Neuron (in vitro differentiated cells): Measurements from ENCODE around the gene ORM2.
"Not testable (repeated sequence)": the region's sequence is repeated elsewhere in the genome, so short reads cannot be mapped to it uniquely, and the experiment has no call there.

Experiments used
- H2AFZ ChIP-seq: one replicate; pipeline ENCODE4 v1.6.1; 2013; ENCODE audit warnings: low read depth, mild to moderate bottlenecking, inconsistent platforms, low read length, moderate library complexity
- H3K27me3 ChIP-seq: one replicate; pipeline ENCODE4 v1.6.1; 2013; ENCODE audit warnings: low read length; ENCODE audit not compliant: insufficient read depth
- H3K36me3 ChIP-seq: one replicate; pipeline ENCODE4 v1.6.1; 2013; ENCODE audit warnings: low read length; ENCODE audit not compliant: insufficient read depth
- H3K4me1 ChIP-seq: one replicate; pipeline ENCODE4 v1.6.1; 2013; ENCODE audit warnings: low read length; ENCODE audit not compliant: insufficient read depth
- H3K4me3 ChIP-seq: 2 replicates; pipeline ENCODE4 v1.5.1; 2013; ENCODE audit warnings: mild to moderate bottlenecking, low read length, moderate library complexity
- H3K9me3 ChIP-seq: one replicate; pipeline ENCODE4 v1.6.1; 2013; ENCODE audit warnings: low read length

The ORM2 gene

DNA sequence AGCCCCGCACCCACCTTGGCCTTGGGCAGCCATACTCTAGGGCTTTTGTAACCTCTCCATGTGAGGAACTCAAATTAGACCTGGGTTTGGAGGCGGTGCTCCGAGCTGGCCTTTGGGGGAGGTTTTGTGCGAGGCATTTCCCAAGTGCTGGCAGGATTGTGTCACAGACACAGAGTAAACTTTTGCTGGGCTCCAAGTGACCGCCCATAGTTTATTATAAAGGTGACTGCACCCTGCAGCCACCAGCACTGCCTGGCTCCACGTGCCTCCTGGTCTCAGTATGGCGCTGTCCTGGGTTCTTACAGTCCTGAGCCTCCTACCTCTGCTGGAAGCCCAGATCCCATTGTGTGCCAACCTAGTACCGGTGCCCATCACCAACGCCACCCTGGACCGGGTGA lies at the start of gene ORM2:
Gene ORM2 (plus strand): TSS at position 245 of the 398 bp plus-strand sequence. CDS start 36 bp downstream, at position 281.
- not testable (repeated sequence) for H2AFZ ChIP-seq, H3K4me1 ChIP-seq

DNA sequence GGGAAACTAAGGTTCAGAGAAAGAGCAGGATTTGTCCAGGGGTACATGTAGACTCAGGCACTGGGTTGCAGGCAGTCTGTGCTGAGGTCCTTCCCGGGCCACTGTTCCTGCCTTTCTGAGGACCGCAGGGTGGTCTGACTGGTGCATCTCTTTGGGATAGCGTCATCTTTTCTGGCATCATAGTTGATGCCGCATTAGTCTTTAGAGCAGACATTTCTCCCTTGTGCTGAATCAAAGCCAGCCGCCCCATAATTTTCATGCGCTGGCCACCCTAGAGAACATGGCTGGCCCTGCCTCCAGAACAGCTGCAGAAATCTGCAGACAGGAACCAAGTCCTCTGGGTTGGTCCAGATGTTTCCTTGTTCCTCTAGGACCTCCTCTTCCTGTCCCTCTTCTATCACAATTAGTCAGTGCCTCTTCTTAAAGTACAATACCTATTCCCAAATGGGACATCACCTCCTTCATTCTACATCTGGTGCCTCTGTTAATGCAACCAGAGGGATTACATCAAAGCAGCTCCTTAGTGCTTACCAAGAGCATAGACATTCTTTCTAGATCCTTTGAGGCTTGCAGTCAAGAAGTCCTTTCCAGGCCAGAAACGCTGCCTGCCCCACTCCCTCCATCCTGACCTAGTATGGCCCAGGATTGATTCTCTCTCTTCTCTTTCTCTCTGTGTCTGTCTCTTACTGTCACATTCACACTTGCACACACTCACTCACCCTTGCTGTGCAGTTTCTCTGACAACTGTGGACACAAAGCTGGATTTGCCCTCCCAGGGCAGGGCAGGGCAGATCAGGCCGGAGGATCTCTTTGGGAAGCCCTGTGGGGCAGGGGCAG lies 48.8 kb upstream of the ORM2 start:
- no peaks in the 10 kb centered on the region for H3K9me3 ChIP-seq
- no peaks in the 10 kb centered on the region for H3K36me3 ChIP-seq
- H2AFZ ChIP-seq = no peak overlapping the region
- no peak overlapping the region for H3K4me3 ChIP-seq
- H3K4me1 ChIP-seq = peaks cover 9% of the 10 kb centered on the region
- H3K27me3 ChIP-seq = no peaks in the 10 kb centered on the region

More for the DNA sequence above, at the start of gene ORM2:
- not testable (repeated sequence) for H3K36me3 ChIP-seq, H3K9me3 ChIP-seq, H3K4me3 ChIP-seq, H3K27me3 ChIP-seq

- no peak overlapping the region for H2AFZ ChIP-seq
- H3K27me3 ChIP-seq = no peaks in the 10 kb centered on the region
- no peaks in the 10 kb centered on the region for H3K9me3 ChIP-seq
- no peak overlapping the region for H3K4me3 ChIP-seq
- H3K4me1 ChIP-seq = peaks cover 9% of the 10 kb centered on the region
- H3K36me3 ChIP-seq = no peaks in the 10 kb centered on the region
Observed at GRCh38 chr9:114281473-114282103, 48.1 kb upstream of the ORM2 start.

GRCh38 chr9:114282104-114282485 lies 47.6 kb upstream of the ORM2 start:
- Histone ChIP-seq H3K27me3 (no peaks in the 10 kb centered on the region), H3K36me3 (no peaks in the 10 kb centered on the region), H3K9me3 (no peaks in the 10 kb centered on the region), H3K4me1 (peaks cover 9% of the 10 kb centered on the region), H3K4me3 (no peak overlapping the region), H2AFZ (no peak overlapping the region)

DNA sequence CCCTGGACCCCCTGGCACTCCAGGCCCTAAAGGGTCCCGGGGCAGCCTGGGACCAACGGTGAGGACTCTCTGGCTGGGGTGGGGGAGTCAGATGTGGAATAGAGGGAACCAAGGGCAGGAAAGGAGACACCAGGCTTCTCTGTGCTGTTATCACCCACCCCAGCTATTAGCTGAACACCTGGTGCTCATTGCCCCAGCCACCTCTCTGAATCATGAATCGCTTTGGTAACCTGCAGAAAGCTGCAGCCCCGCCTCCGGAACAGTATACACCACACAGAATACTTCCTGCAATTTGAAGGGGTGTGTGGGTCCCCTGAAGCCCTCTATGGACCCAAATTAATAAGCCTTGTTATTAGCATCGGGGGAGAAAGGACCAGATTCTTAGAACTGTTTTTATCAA lies 47.2 kb upstream of the ORM2 start:
- peaks cover 9% of the 10 kb centered on the region for H3K4me1 ChIP-seq
- H2AFZ ChIP-seq = no peak overlapping the region
- no peaks in the 10 kb centered on the region for H3K9me3 ChIP-seq
- H3K27me3 ChIP-seq = no peaks in the 10 kb centered on the region
- no peak overlapping the region for H3K4me3 ChIP-seq
- H3K36me3 ChIP-seq = no peaks in the 10 kb centered on the region

- Histone ChIP-seq H3K4me3 (no peak overlapping the region), H3K27me3 (no peaks in the 10 kb centered on the region), H2AFZ (no peak overlapping the region), H3K9me3 (no peaks in the 10 kb centered on the region), H3K4me1 (peaks cover 9% of the 10 kb centered on the region), H3K36me3 (no peaks in the 10 kb centered on the region)
Observed at GRCh38 chr9:114282926-114283325, 46.7 kb upstream of the ORM2 start.

DNA sequence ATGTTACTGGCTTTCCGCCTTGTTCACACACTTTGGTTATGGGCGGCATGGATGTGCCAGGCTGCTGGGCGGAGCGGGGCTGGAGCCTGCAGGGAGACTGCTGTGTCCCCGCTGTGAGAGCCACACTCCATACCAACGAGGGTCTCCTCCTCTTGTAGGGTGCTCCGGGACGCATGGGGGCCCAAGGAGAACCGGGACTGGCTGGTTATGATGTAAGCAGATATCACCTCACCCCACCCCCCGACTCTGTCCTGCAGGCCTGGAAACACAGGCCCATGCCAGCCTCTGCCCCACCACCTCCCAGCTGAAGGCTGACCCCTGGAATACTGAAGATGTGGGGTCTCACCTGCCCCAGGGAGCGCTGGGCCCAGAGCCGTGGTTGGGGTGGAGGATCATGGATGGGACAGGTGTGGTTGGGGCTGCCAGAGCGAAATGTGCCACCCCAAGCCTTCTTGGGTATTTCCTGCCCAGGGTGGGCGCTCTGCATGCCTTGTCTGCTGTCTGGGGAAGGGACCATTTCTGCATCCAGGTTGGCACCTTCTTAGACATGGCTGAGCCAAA lies 46.0 kb upstream of the ORM2 start:
- Histone ChIP-seq H3K27me3 (no peaks in the 10 kb centered on the region), H3K4me3 (no peak overlapping the region), H3K36me3 (no peaks in the 10 kb centered on the region), H2AFZ (no peak overlapping the region), H3K4me1 (peaks cover 9% of the 10 kb centered on the region), H3K9me3 (no peaks in the 10 kb centered on the region)

- no peak overlapping the region for H3K4me3 ChIP-seq
- H3K9me3 ChIP-seq = no peaks in the 10 kb centered on the region
- no peaks in the 10 kb centered on the region for H3K36me3 ChIP-seq
- no peaks in the 10 kb centered on the region for H3K27me3 ChIP-seq
- no peak overlapping the region for H2AFZ ChIP-seq
- peaks cover 9% of the 10 kb centered on the region for H3K4me1 ChIP-seq
Observed at GRCh38 chr9:114284316-114285060, 45.2 kb upstream of the ORM2 start.

DNA sequence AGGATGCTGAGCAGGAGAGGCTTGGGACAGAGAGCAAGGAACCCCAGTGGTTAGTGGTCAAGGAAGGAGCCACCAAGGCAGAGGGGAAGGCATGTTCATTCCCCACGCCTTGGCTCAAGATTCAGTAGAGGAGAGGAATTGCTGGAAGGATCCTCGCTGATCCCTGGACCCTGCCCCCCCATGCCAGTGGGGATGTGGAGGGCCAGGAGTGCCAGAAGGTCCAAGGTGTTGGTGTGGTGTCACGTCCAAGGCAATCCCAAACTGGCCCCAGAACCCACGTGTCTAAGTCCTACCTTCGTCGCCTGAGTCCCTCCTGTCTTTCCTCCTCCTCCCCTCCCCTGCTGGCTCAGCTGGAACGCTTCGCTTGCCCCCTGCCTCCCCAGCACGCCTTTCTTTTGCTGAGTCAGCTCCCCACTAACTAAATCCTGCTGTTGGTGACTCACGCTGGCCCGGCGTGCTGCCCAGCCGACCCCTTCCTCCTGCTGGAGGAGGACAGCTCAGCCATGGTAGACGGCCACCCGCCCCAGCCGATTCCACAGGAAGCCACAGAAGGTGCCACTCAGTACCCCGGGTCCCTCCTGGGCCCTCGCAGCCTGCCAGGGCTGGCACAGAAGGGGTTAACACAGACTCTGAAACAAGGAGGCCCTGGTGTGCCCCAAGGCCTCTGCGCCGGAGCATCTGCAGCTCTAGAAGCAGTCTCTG lies 44.4 kb upstream of the ORM2 start:
- no peaks in the 10 kb centered on the region for H3K27me3 ChIP-seq
- peaks cover 9% of the 10 kb centered on the region for H3K4me1 ChIP-seq
- H3K4me3 ChIP-seq = no peak overlapping the region
- H3K9me3 ChIP-seq = no peaks in the 10 kb centered on the region
- no peaks in the 10 kb centered on the region for H3K36me3 ChIP-seq
- no peak overlapping the region for H2AFZ ChIP-seq

GRCh38 chr9:114286146-114286679 lies 43.5 kb upstream of the ORM2 start:
- H2AFZ ChIP-seq = no peak overlapping the region
- H3K27me3 ChIP-seq = no peaks in the 10 kb centered on the region
- no peaks in the 10 kb centered on the region for H3K36me3 ChIP-seq
- peaks cover 8% of the 10 kb centered on the region for H3K4me1 ChIP-seq
- no peaks in the 10 kb centered on the region for H3K9me3 ChIP-seq
- H3K4me3 ChIP-seq = no peak overlapping the region

DNA sequence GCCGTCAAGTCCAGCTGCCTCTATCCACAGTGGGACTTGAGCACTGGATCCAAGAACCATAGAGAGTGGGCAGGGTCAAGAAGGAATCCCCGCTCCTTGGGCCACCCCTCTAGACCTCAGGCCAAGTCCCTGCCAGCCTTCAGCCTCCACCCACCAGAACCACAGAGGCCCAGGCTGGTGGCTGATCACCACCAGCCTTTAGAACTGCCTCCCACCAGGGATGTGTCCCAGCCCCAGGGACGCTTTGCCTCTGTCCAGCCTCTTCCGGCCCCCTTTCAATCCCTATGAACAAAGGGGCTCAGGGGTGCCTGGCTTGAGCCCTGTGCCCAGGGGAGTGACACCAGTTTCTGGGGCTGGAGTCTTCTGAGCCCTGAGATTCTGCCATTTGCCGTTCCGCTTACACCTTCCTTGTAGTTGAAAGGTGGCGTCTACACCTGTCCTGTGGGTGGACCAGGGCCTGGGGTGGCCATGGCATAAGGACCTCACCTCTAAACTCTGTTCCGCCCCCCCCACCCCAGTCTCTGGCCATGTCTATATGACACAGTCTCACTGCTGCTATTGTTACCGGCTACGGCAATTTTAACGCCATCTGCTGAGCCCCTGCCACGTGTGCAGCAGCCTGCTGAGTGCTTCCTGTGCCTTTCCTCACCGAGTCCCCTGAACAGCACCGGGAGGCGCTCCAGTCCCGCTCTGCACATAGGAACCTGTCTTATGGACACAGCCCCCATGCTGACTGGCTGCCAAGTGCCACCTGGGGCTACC lies 42.5 kb upstream of the ORM2 start:
- no peak overlapping the region for H3K4me3 ChIP-seq
- H3K36me3 ChIP-seq = peaks cover 2% of the 10 kb centered on the region
- H3K27me3 ChIP-seq = no peaks in the 10 kb centered on the region

GRCh38 chr9:114287763-114288192 lies 41.9 kb upstream of the ORM2 start:
- Histone ChIP-seq H3K9me3 (no peaks in the 10 kb centered on the region), H3K4me1 (no peaks in the 10 kb centered on the region), H3K36me3 (peaks cover 4% of the 10 kb centered on the region), H3K4me3 (no peak overlapping the region), H3K27me3 (no peaks in the 10 kb centered on the region), H2AFZ (no peak overlapping the region)

More for the DNA sequence above, 42.5 kb upstream of the ORM2 start:
- Histone ChIP-seq H2AFZ (no peak overlapping the region), H3K4me1 (no peaks in the 10 kb centered on the region), H3K9me3 (no peaks in the 10 kb centered on the region)
